ENCODE measurements around the gene PRKCH. TPM values are rescaled to one million over a fixed set of nuclear protein-coding genes. Genes with fewer than 3 reads are reported as not detected.

Gene PRKCH
- total RNA-seq, 1 donor from 2014 or later = 145 TPM

DNA sequence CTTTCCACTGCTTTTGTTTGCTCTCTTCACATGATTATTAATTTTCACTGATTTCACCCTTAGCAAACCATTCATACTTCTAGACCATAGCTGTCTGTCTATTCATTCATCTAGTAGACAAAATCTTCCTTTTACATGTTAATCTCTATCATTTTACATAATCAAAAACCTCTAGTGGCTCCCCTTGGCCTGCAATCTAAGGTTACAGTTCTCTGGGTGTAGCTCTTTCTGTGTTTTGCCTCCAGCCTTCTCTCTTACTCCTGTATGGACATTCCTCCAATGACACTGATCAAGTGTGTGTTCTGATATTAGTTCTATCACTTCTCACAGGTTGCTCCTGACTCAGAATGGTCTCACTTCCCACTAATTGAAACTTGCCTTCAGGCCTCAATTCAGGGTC lies 56.4 kb downstream of the PRKCH start:
- no peaks in the 10 kb centered on the region for H3K27me3 Mint-ChIP-seq (ENCODE audit: insufficient read depth)
- DNase-seq (ENCODE audit: low spot score) = no peak
- intact Hi-C loops (cut with micrococcal nuclease) = no loop called here
- peaks cover 65% of the 10 kb centered on the region for H3K36me3 Mint-ChIP-seq (ENCODE audit: low read depth)
- peak overlapping the region; percentile 52 for H3K27ac Mint-ChIP-seq
- H3K9me3 Mint-ChIP-seq = peaks cover 34% of the 10 kb centered on the region
- H3K4me3 Mint-ChIP-seq = no peak overlapping the region
- peaks cover 76% of the 10 kb centered on the region for H3K4me1 Mint-ChIP-seq (ENCODE audit: low read depth)

- peaks cover 50% of the 10 kb centered on the region for H3K36me3 Mint-ChIP-seq (ENCODE audit: low read depth)
- H3K4me3 Mint-ChIP-seq = no peak overlapping the region
- intact Hi-C loops (cut with micrococcal nuclease) = no loop called here
- H3K4me1 Mint-ChIP-seq (ENCODE audit: low read depth) = peaks cover 69% of the 10 kb centered on the region
- peak overlapping the region; percentile 54 for H3K27ac Mint-ChIP-seq
- H3K9me3 Mint-ChIP-seq = peaks cover 17% of the 10 kb centered on the region
- no peak for DNase-seq (ENCODE audit: low spot score)
- H3K27me3 Mint-ChIP-seq (ENCODE audit: insufficient read depth) = no peaks in the 10 kb centered on the region
Observed at GRCh38 chr14:61379639-61380184, 58.3 kb downstream of the PRKCH start.

GRCh38 chr14:61380984-61381383 lies 59.6 kb downstream of the PRKCH start:
- H3K9me3 Mint-ChIP-seq = peaks cover 8% of the 10 kb centered on the region
- peaks cover 40% of the 10 kb centered on the region for H3K36me3 Mint-ChIP-seq (ENCODE audit: low read depth)
- H3K4me3 Mint-ChIP-seq = no peak overlapping the region
- no peak for DNase-seq (ENCODE audit: low spot score)
- peak overlapping the region; percentile 21 for H3K27ac Mint-ChIP-seq
- H3K4me1 Mint-ChIP-seq (ENCODE audit: low read depth) = peaks cover 63% of the 10 kb centered on the region
- H3K27me3 Mint-ChIP-seq (ENCODE audit: insufficient read depth) = no peaks in the 10 kb centered on the region
- intact Hi-C loops (cut with micrococcal nuclease) = no loop called here

DNA sequence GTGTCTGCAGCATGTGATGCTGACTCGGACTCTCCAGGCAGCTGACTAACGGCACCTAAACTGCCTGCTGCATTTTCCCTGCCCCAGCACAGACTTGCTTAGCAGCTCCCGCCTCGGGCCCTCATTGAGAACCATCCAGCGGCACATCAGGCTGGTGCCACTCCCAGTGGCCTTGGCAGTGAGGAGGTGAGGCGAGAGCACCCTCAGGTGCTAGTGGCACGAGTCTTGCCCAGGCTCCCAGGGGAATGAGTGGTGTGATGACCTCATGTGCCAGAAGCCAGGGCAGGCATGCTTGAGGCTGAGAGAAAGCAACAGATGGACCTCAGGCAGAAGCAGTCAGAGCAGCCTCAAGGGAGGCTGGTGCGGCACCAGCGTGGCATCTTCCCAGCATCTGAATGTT lies 60.2 kb downstream of the PRKCH start:
- Mint-ChIP-seq H3K4me3 (no peak overlapping the region), H3K9me3 (peaks cover 2% of the 10 kb centered on the region), H3K4me1 (ENCODE audit: low read depth) (peaks cover 57% of the 10 kb centered on the region), H3K27me3 (ENCODE audit: insufficient read depth) (no peaks in the 10 kb centered on the region), H3K36me3 (ENCODE audit: low read depth) (peaks cover 35% of the 10 kb centered on the region), H3K27ac (no peak overlapping the region)
- no peak for DNase-seq (ENCODE audit: low spot score)
- intact Hi-C loops (cut with micrococcal nuclease) = no loop called here

DNA sequence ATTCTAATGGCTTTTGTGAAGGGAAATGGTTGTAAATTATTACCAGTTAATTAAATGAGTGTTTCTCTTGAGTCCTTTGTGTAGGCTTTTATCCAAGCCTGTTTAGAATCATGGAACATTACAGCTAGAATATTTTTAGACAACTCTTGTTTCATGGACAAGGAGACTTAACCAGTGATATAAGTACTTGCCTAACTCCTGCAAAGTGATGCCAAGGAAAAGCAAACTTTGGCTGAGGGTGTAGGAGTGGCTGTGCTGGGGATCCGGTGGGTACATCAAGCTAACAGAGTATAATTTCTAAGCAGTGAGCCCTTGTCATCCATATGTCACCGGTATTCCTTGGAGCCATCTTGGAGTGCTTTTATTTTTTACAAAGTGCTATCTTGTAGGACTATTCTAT lies 61.5 kb downstream of the PRKCH start:
- peaks cover 44% of the 10 kb centered on the region for H3K4me1 Mint-ChIP-seq (ENCODE audit: low read depth)
- no peak for DNase-seq (ENCODE audit: low spot score)
- intact Hi-C loops (cut with micrococcal nuclease) = no loop called here
- H3K27ac Mint-ChIP-seq = no peak overlapping the region
- H3K36me3 Mint-ChIP-seq (ENCODE audit: low read depth) = peaks cover 24% of the 10 kb centered on the region
- no peaks in the 10 kb centered on the region for H3K9me3 Mint-ChIP-seq
- no peaks in the 10 kb centered on the region for H3K27me3 Mint-ChIP-seq (ENCODE audit: insufficient read depth)
- H3K4me3 Mint-ChIP-seq = no peak overlapping the region

DNA sequence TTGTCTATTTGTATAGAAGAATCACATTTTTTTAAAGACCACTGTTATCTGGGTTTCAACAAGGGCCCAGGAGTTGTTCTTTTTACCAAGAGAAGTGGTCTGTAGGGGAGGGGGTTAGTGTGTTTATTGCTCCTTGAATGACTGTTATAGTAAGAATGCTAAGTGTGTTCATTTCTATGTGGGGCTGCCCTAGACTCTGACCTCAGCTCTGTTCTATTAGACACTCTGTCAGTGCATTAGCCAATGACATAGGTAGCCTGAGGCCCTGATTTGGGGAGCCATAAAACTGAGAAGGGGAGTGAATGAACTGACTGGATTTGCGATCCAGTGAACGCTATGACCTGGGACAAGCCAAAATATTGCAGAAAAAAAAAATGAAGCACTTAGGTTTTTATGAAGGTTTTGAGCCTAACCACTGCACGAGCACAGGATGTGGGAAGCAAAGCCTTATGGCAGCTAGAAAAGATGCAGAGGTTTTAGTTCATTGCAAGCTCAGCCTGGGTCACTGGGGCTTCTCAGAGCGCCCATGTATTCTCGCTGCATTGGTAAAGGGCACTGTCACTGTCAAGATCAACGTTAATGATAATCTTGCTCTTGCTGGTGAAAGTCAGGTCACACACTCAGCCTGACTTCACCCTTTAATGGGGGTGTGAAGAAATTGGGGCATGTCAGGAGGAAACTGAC lies 63.8 kb downstream of the PRKCH start:
- H3K27me3 Mint-ChIP-seq (ENCODE audit: insufficient read depth) = no peaks in the 10 kb centered on the region
- H3K4me1 Mint-ChIP-seq (ENCODE audit: low read depth) = peaks cover 23% of the 10 kb centered on the region
- intact Hi-C loops (cut with micrococcal nuclease) = loop anchor here (1.0 to 5.0 kb wide), 2 partner anchors 67 to 277 kb away; no protein-coding TSS in a partner anchor
- no peaks in the 10 kb centered on the region for H3K9me3 Mint-ChIP-seq
- H3K4me3 Mint-ChIP-seq = no peak overlapping the region
- no peak overlapping the region for H3K27ac Mint-ChIP-seq
- peaks cover 11% of the 10 kb centered on the region for H3K36me3 Mint-ChIP-seq (ENCODE audit: low read depth)
- DNase-seq (ENCODE audit: low spot score) = peak; percentile 57

DNA sequence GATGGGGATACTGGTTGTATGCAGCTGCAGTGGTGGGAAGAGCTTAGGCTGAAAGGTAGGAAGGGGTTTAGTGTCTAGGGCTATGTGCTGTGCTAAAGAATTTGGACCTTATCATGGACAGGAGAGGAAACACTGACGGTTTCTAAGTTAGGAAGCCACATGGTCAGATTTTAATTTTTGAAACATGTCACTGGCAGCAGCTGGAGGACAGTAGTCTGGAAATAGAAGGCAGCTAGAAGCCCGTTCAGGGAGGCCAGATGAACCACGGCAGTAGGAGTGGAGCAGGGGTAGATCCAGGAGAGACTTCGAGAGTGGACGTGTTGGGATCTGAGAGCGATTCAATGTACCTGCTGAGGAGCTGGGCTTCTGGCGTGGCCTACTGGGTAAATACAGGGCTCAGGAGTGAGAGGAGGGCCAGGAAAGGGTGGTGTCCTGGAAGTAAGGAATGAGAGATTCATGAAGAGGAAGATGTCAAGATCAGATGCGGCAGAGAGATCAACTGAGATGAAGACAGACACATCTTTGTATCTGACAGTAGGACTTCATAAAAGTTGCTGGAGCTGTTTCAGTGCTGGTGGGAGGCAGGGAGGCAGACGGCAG lies 64.9 kb downstream of the PRKCH start:
- Mint-ChIP-seq H3K9me3 (no peaks in the 10 kb centered on the region), H3K36me3 (ENCODE audit: low read depth) (peaks cover 7% of the 10 kb centered on the region), H3K4me1 (ENCODE audit: low read depth) (peaks cover 12% of the 10 kb centered on the region), H3K27me3 (ENCODE audit: insufficient read depth) (no peaks in the 10 kb centered on the region), H3K4me3 (no peak overlapping the region), H3K27ac (no peak overlapping the region)
- no peak for DNase-seq (ENCODE audit: low spot score)
- intact Hi-C loops (cut with micrococcal nuclease) = loop anchor here (5.0 kb wide), 1 partner anchor 276 kb away; no protein-coding TSS in a partner anchor

DNA sequence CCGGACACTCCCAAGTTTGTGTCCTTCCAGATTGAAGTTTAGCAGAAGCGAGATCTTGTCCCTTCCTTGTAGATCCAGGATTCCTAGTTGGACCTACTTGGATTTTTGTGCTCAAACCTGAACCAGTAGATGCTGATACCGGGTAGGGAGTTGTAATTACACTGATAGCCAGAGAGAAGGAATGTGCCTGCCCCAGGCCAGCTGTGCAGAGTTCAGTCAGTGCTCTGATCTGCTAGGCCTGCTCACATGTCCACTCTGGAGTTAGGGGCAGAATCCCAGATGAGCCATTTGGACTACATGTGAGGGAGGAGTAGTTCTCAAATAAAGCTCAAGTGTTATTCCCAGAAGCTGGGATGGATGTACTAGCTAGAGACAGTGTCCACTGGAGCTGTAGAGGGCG lies 65.7 kb downstream of the PRKCH start:
- no peaks in the 10 kb centered on the region for H3K27me3 Mint-ChIP-seq (ENCODE audit: insufficient read depth)
- H3K4me3 Mint-ChIP-seq = no peak overlapping the region
- DNase-seq (ENCODE audit: low spot score) = no peak
- H3K27ac Mint-ChIP-seq = no peak overlapping the region
- H3K9me3 Mint-ChIP-seq = no peaks in the 10 kb centered on the region
- intact Hi-C loops (cut with micrococcal nuclease) = loop anchor here (5.0 kb wide), 1 partner anchor 275 kb away; no protein-coding TSS in a partner anchor
- H3K36me3 Mint-ChIP-seq (ENCODE audit: low read depth) = peaks cover 9% of the 10 kb centered on the region
- peaks cover 4% of the 10 kb centered on the region for H3K4me1 Mint-ChIP-seq (ENCODE audit: low read depth)

DNA sequence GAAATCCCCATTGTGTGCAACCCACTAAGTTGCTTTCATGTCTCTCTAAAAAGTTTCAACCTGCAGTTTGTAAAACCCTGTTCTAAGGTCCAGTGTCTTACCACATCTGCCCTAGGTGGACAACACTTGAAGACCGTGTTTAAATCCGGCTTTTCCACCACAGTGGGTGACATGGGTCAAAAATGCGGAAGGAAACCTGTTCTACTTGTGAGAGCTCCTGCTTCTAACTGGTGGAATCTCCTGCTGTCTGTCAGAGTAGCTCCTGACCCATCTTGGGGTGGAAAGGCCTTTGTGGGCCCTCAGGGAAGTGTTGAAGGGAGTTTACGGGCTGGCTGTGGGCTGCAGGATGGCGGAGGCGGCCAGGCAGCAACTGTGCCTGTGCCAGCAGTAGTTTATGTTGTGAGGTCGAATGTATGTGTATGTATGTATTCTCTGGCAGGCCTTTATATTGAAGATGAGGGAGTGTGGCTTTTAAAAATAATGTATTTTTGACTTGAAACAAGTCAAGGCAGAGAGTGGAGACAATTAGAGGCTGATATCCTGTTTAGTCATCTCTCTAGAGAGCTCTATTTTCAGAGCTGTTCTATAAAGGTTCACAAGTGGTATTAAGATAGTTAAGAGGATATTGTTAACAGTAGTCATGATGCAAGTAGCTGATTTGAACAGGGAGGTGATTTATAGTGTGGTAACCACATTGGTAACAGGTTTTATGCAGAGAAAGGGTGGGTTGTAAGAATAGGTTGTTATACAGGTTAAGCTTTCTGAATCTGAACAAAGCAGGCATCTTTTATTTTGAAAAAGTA lies 67.0 kb downstream of the PRKCH start:
- Mint-ChIP-seq H3K9me3 (no peaks in the 10 kb centered on the region), H3K27me3 (ENCODE audit: insufficient read depth) (no peaks in the 10 kb centered on the region), H3K4me3 (no peak overlapping the region), H3K27ac (no peak overlapping the region), H3K4me1 (ENCODE audit: low read depth) (peaks cover 13% of the 10 kb centered on the region), H3K36me3 (ENCODE audit: low read depth) (peaks cover 18% of the 10 kb centered on the region)
- intact Hi-C loops (cut with micrococcal nuclease) = loop anchor here (1.0 to 5.0 kb wide), 6 partner anchors 16 to 274 kb away; no protein-coding TSS in a partner anchor
- no peak for DNase-seq (ENCODE audit: low spot score)

DNA sequence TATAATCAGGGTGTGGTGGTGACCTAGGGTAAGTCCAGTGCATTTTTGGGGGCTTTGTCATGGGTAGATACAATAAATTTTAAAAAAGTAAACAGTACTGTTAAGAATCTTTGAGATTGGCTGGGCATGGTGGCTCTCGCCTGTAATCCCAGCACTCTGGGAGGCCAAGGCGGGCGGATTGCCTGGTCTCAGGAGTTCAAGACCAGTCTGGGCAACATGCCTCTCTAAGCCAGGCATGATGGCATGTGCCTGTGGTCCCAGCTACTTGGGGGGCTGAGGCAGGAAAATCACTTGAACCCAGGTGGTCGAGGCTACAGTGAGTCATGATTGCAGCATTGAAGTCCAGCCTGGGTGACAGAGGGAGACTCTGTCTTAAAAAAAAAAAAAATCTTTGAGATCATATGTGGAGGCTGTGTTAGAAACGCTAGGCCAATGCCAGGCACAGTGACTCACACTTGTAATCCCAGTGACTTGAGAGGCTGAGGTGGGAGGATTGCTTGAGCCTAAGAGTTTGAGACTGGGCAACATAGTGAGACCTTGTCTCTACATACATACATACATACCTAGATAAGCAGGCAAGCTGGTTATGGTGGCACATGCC lies 67.7 kb downstream of the PRKCH start:
- Mint-ChIP-seq H3K27me3 (ENCODE audit: insufficient read depth) (no peaks in the 10 kb centered on the region), H3K9me3 (no peaks in the 10 kb centered on the region), H3K27ac (no peak overlapping the region), H3K36me3 (ENCODE audit: low read depth) (peaks cover 24% of the 10 kb centered on the region), H3K4me1 (ENCODE audit: low read depth) (peaks cover 18% of the 10 kb centered on the region), H3K4me3 (no peak overlapping the region)
- intact Hi-C loops (cut with micrococcal nuclease) = loop anchor here (1.0 to 5.0 kb wide), 6 partner anchors 16 to 273 kb away; no protein-coding TSS in a partner anchor
- no peak for DNase-seq (ENCODE audit: low spot score)

GRCh38 chr14:61391119-61391518 lies 69.7 kb downstream of the PRKCH start:
- peak overlapping the region; percentile 84 for H3K27ac Mint-ChIP-seq

DNA sequence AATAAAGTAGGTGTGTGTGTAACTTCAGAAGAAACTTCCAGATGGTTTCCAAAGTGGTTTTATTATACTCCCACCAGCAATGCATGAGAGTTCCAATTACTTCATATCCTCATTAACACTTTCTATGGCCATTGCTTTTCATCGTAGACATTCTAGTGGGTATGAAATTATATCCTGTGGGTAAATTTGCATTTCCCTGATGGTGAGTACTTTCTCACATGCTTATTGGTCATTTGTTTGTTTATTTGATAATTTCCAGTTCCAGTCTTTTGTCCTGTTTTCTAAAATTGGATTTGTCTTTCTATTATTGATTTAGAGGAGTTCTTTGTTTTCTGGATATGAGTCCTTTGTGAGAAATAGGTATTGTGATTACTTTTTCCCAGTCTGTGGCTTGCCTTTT lies 70.9 kb downstream of the PRKCH start:
- no peaks in the 10 kb centered on the region for H3K9me3 Mint-ChIP-seq
- DNase-seq (ENCODE audit: low spot score) = no peak
- intact Hi-C loops (cut with micrococcal nuclease) = loop anchor here (5.0 kb wide), 1 partner anchor 360 kb away; no protein-coding TSS in a partner anchor
- peaks cover 47% of the 10 kb centered on the region for H3K4me1 Mint-ChIP-seq (ENCODE audit: low read depth)
- H3K36me3 Mint-ChIP-seq (ENCODE audit: low read depth) = peaks cover 46% of the 10 kb centered on the region
- H3K27me3 Mint-ChIP-seq (ENCODE audit: insufficient read depth) = no peaks in the 10 kb centered on the region
- H3K4me3 Mint-ChIP-seq = no peak overlapping the region
- peak overlapping the region; percentile 32 for H3K27ac Mint-ChIP-seq

More at GRCh38 chr14:61391119-61391518, 69.7 kb downstream of the PRKCH start:
- no peak for DNase-seq (ENCODE audit: low spot score)
- H3K9me3 Mint-ChIP-seq = no peaks in the 10 kb centered on the region
- intact Hi-C loops (cut with micrococcal nuclease) = loop anchor here (5.0 kb wide), 1 partner anchor 361 kb away; no protein-coding TSS in a partner anchor
- peaks cover 38% of the 10 kb centered on the region for H3K36me3 Mint-ChIP-seq (ENCODE audit: low read depth)
- no peaks in the 10 kb centered on the region for H3K27me3 Mint-ChIP-seq (ENCODE audit: insufficient read depth)
- H3K4me3 Mint-ChIP-seq = peak overlapping the region; percentile 72
- peaks cover 35% of the 10 kb centered on the region for H3K4me1 Mint-ChIP-seq (ENCODE audit: low read depth)
